ENCODE data around the gene MYO18A.

The MYO18A gene

DNA sequence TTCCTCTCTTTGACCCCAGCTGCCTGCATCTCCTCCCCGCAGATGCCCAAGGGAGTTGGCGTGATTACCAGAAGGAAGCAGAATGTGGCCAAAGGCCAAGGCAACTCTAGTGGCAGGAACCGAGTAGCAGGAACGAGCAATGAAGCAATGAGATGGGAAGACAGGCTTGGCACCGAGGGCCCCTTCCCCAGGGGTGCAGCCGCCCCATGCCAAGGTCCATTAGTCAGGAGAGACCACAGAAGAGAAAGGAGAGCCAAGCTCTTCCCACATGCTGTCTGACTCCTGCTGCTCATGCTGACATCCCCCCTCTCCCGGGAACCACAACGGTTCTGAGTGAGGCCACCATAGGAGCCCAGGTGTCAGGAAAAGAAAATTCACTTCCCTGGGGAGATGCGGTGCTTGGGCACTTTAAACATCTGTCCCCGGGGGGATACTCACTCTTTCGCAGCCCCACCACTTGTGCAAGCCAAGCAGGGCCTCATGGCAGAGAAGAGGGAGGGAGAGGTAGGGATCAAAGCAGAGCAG is 67.4 kb downstream of the MYO18A start:
- H3K4me3 ChIP-seq (ENCODE audit: control insufficient read depth, low read depth, low read length) = no peak overlapping the region
- TF ChIP-seq, protein P1, sequence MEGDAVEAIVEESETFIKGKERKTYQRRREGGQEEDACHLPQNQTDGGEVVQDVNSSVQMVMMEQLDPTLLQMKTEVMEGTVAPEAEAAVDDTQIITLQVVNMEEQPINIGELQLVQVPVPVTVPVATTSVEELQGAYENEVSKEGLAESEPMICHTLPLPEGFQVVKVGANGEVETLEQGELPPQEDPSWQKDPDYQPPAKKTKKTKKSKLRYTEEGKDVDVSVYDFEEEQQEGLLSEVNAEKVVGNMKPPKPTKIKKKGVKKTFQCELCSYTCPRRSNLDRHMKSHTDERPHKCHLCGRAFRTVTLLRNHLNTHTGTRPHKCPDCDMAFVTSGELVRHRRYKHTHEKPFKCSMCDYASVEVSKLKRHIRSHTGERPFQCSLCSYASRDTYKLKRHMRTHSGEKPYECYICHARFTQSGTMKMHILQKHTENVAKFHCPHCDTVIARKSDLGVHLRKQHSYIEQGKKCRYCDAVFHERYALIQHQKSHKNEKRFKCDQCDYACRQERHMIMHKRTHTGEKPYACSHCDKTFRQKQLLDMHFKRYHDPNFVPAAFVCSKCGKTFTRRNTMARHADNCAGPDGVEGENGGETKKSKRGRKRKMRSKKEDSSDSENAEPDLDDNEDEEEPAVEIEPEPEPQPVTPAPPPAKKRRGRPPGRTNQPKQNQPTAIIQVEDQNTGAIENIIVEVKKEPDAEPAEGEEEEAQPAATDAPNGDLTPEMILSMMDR (conservative IDR thresholded peaks at IDR 0.05; ENCODE audit: control insufficient read depth, insufficient read depth, low read depth, low read length) = no peak
- DNase-seq (ENCODE audit: low read depth) = peak; percentile 64

GRCh38 chr17:29111816-29112499 is 68.2 kb downstream of the MYO18A start:
- DNase-seq (ENCODE audit: low read depth) = peak; percentile 56
- TF ChIP-seq, protein P1 (conservative IDR thresholded peaks at IDR 0.05; ENCODE audit: control insufficient read depth, insufficient read depth, low read depth, low read length) = peak; percentile 91
- H3K4me3 ChIP-seq (ENCODE audit: control insufficient read depth, low read depth, low read length) = no peak overlapping the region

- TF ChIP-seq, protein P1 (conservative IDR thresholded peaks at IDR 0.05; ENCODE audit: control insufficient read depth, insufficient read depth, low read depth, low read length) = no peak
- no peak overlapping the region for H3K4me3 ChIP-seq (ENCODE audit: control insufficient read depth, low read depth, low read length)
- no peak for DNase-seq (ENCODE audit: low read depth)
These were observed 69.8 kb downstream of the MYO18A start for GRCh38 chr17:29110372-29110757.

GRCh38 chr17:29109477-29110371 is 70.5 kb downstream of the MYO18A start:
- DNase-seq (ENCODE audit: low read depth) = no peak
- no peak overlapping the region for H3K4me3 ChIP-seq (ENCODE audit: control insufficient read depth, low read depth, low read length)
- TF ChIP-seq, protein P1 (conservative IDR thresholded peaks at IDR 0.05; ENCODE audit: control insufficient read depth, insufficient read depth, low read depth, low read length) = no peak

DNA sequence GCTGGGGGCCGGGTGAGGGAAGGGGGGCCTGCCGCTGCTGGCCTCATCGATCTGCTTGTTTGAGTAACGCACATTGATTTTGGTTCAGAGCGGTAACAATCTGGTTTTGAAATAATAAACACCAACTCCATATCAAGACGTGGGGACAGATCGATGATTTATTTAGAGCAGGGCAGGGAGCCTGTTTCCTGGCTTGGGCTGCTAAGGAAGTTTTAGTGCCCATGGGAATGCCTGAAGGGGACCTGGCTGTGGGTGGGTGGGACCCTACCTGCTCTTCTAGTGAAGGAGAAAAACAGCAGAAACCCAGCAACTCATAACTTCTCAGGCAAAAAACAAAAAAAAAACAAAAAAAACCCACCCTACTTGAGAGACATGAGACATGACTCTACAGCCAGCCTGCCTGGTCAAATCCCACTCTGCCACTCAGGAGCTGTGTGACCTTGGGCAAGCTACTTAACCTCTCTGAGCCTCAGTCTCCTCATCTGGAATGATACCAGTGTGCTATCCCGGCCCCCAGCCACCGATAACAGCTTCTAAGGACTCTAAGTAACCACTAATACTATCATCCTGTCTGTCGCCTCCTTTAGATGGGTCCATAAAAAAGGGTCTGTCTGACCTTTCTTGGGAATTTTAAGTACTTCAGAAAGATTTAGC is 71.2 kb downstream of the MYO18A start:
- TF ChIP-seq, protein P1 (conservative IDR thresholded peaks at IDR 0.05; ENCODE audit: control insufficient read depth, insufficient read depth, low read depth, low read length) = no peak
- H3K4me3 ChIP-seq (ENCODE audit: control insufficient read depth, low read depth, low read length) = no peak overlapping the region
- no peak for DNase-seq (ENCODE audit: low read depth)
